SHP77 (cell line): ENCODE measurements around the gene TUBA8.
"Not testable (repeated sequence)": the region's sequence is repeated elsewhere in the genome, so short reads cannot be mapped to it uniquely, and the experiment has no call there.

Experiments used
- DNase-seq, 2 experiments: peaks; one replicate each; lab custom pipeline; 2025; lab: John Stamatoyannopoulos, UW

TUBA8 gene

GRCh38 chr22:18077639-18078328 is 32.8 kb upstream of the TUBA8 start, which contains the start of gene PEX26:
Gene PEX26 (plus strand): TSS chr22:18077990. CDS start chr22:18078377, 387 bp downstream.
- DNase-seq = peak; percentile 92 to 94

- peak; percentile 26 to 62 for DNase-seq
Observed at GRCh38 chr22:18078329-18079041, 32.1 kb upstream of the TUBA8 start.

GRCh38 chr22:18079706-18080233 is 30.8 kb upstream of the TUBA8 start:
- DNase-seq = no peak

- no peak for DNase-seq
Observed at GRCh38 chr22:18081416-18081815, 29.2 kb upstream of the TUBA8 start.

GRCh38 chr22:18082467-18082866 is 28.1 kb upstream of the TUBA8 start:
- DNase-seq = no peak

- DNase-seq = no peak
Observed at GRCh38 chr22:18083406-18083805, 27.2 kb upstream of the TUBA8 start.

GRCh38 chr22:18085188-18085587 is 25.4 kb upstream of the TUBA8 start:
- DNase-seq = no peak

GRCh38 chr22:18087350-18087855 is 23.2 kb upstream of the TUBA8 start:
- no peak for DNase-seq

- no peak for DNase-seq
Observed at GRCh38 chr22:18088825-18089568, 21.6 kb upstream of the TUBA8 start.

- no peak for DNase-seq
Observed at GRCh38 chr22:18090286-18090685, 20.3 kb upstream of the TUBA8 start.

GRCh38 chr22:18091478-18091877 is 19.1 kb upstream of the TUBA8 start:
- no peak for DNase-seq

- no peak for DNase-seq
Observed at GRCh38 chr22:18091916-18092526, 18.6 kb upstream of the TUBA8 start.

GRCh38 chr22:18093661-18094060 is 16.9 kb upstream of the TUBA8 start:
- no peak for DNase-seq

- no peak for DNase-seq
Observed at GRCh38 chr22:18095101-18095805, 15.4 kb upstream of the TUBA8 start.

- DNase-seq = no peak
Observed at GRCh38 chr22:18096823-18097222, 13.8 kb upstream of the TUBA8 start.

- no peak for DNase-seq
Observed at GRCh38 chr22:18100781-18101180, 9.8 kb upstream of the TUBA8 start.

- DNase-seq = no peak
Observed at GRCh38 chr22:18101536-18101935, 9.1 kb upstream of the TUBA8 start.

GRCh38 chr22:18103527-18104269 is 6.9 kb upstream of the TUBA8 start:
- no peak for DNase-seq

- DNase-seq = no peak
Observed at GRCh38 chr22:18104566-18104965, 6.0 kb upstream of the TUBA8 start.

- DNase-seq = not testable (repeated sequence)
Observed at GRCh38 chr22:18105981-18106380, 4.6 kb upstream of the TUBA8 start.
